Activated gamma-delta T cell treated with Interleukin-2 at 50 U/mL for 16 hours (primary cell): Measurements from ENCODE around the gene PERM1.
"Not testable (repeated sequence)": the region's sequence is repeated elsewhere in the genome, so short reads cannot be mapped to it uniquely, and the experiment has no call there.

ENCODE experiments used
- DNase-seq: peaks from one replicate; pipeline ENCODE4 v3.0.0-alpha.2; 2020

PERM1 gene

GRCh38 chr1:981955-982558 lies at the start of gene PERM1:
Gene PERM1, minus strand, starts transcription at chr1:982093. Its CDS starts 1,064 bp downstream, at chr1:981029.
- DNase-seq, result no peak

- not testable (repeated sequence) for DNase-seq
Measured at GRCh38 chr1:1030867-1031658, 49.2 kb upstream of the PERM1 start.

GRCh38 chr1:1027791-1028190 lies 45.9 kb upstream of the PERM1 start:
- no peak for DNase-seq

GRCh38 chr1:1026599-1027413 lies 44.9 kb upstream of the PERM1 start:
- no peak for DNase-seq

GRCh38 chr1:1025730-1026129 lies 43.8 kb upstream of the PERM1 start:
- no peak for DNase-seq

GRCh38 chr1:1024771-1025699 lies 43.1 kb upstream of the PERM1 start:
- no peak for DNase-seq

- DNase-seq, result no peak
Measured at GRCh38 chr1:1024149-1024770, 42.4 kb upstream of the PERM1 start.

- DNase-seq, result no peak
Measured at GRCh38 chr1:1023700-1024099, 41.8 kb upstream of the PERM1 start.

- DNase-seq, result no peak
Measured at GRCh38 chr1:1022302-1023009, 40.6 kb upstream of the PERM1 start.

- no peak for DNase-seq
Measured at GRCh38 chr1:1021920-1022259, 40.0 kb upstream of the PERM1 start.

- DNase-seq, result no peak
Measured at GRCh38 chr1:1021010-1021919, 39.4 kb upstream of the PERM1 start.

GRCh38 chr1:1020415-1021009 lies 38.6 kb upstream of the PERM1 start:
- DNase-seq, result no peak

- DNase-seq, result no peak
Measured at GRCh38 chr1:1020000-1020404, 38.1 kb upstream of the PERM1 start, which contains the start of gene AGRN. Gene AGRN, plus strand, starts transcription at chr1:1020120. Its CDS starts 53 bp downstream, at chr1:1020173.

- peak; percentile 76 for DNase-seq
Measured at GRCh38 chr1:1019122-1019999, 37.5 kb upstream of the PERM1 start.

- DNase-seq, result not testable (repeated sequence)
Measured at GRCh38 chr1:1018321-1018685, 36.4 kb upstream of the PERM1 start.

GRCh38 chr1:1017397-1018320 lies 35.8 kb upstream of the PERM1 start:
- not testable (repeated sequence) for DNase-seq

GRCh38 chr1:1014799-1015681 lies 33.1 kb upstream of the PERM1 start:
- DNase-seq, result no peak
